ENCODE results near the gene EPHB1.

GRCh38 chr3:134998855-134999254, 203.8 kb downstream of the EPHB1 start:
- no peak for TF ChIP-seq EZH2 (IDR thresholded peaks at IDR 0.05; ENCODE audit: insufficient read depth, poor library complexity, severe bottlenecking)
- TF ChIP-seq EZH2phosphoT487 (IDR thresholded peaks at IDR 0.05; ENCODE audit: insufficient read depth, low read depth) = no peak
